HepG2 (cell line): Measurements from ENCODE around the gene ADGRG1. TPM values are rescaled to one million over a fixed set of nuclear protein-coding genes. Genes with fewer than 3 reads are reported as not detected.
A peak's percentile ranks its signal among the peaks of the same experiment; 100 is the strongest.

Experiments used
- ATF2 ChIP-seq: sonication (generic); formaldehyde crosslinking; IDR thresholded peaks from 2 replicates; pipeline ENCODE4 v1.4.0; 2020; ENCODE audit warnings: missing genetic modification reagents
- CENPT ChIP-seq: sonication (generic); formaldehyde crosslinking; IDR thresholded peaks from 2 replicates; pipeline ENCODE4 v1.8.0; 2022; ENCODE audit warnings: low read depth, mild to moderate bottlenecking, moderate library complexity, missing genetic modification reagents
- E2F2 ChIP-seq: sonication (generic); formaldehyde crosslinking; IDR thresholded peaks from 2 replicates; pipeline ENCODE4 v1.4.0; 2020; ENCODE audit warnings: missing genetic modification reagents, borderline replicate concordance
- EP300 ChIP-seq, 3 experiments: sonication (generic) in 1 of 3; formaldehyde crosslinking in 1 of 3; IDR thresholded peaks; 2 replicates each; pipeline versions ENCODE4 v1.5.1 to v1.6.1; 2011 to 2020; ENCODE audit warnings: low read depth in 2 of 3, low read length in 2 of 3, borderline replicate concordance in 1 of 3, improper control_type of control experiment in 1 of 3, mild to moderate bottlenecking in 1 of 3, missing genetic modification reagents in 1 of 3, moderate library complexity in 1 of 3
- FOXP1 ChIP-seq, 2 experiments: fragments of 450-650 bp in 1 of 2; IDR thresholded peaks; 2 replicates each; pipeline ENCODE4 v1.6.1; 2017 to 2018; ENCODE audit warnings: antibody characterized with exemption in 1 of 2
- IKZF4 ChIP-seq: sonication (generic); formaldehyde crosslinking; IDR thresholded peaks from 2 replicates; pipeline ENCODE4 v1.5.1; 2020; ENCODE audit warnings: borderline replicate concordance, mild to moderate bottlenecking, low read depth, missing genetic modification reagents; ENCODE audit errors: not compliant biosample characterization
- MYC ChIP-seq: sonication (generic); formaldehyde crosslinking; IDR thresholded peaks from 2 replicates; pipeline ENCODE4 v1.9.0; 2021; ENCODE audit warnings: missing genetic modification reagents, borderline replicate concordance
- PREB ChIP-seq: sonication (generic); formaldehyde crosslinking; IDR thresholded peaks from 2 replicates; pipeline ENCODE4 v1.4.0; 2020; ENCODE audit warnings: missing genetic modification reagents
- TBX2 ChIP-seq: sonication (generic); formaldehyde crosslinking; IDR thresholded peaks from 2 replicates; pipeline ENCODE4 v1.5.0; 2020; ENCODE audit warnings: missing genetic modification reagents, mild to moderate bottlenecking, borderline replicate concordance
- ZFYVE20 ChIP-seq: sonication (generic); formaldehyde crosslinking; IDR thresholded peaks from 2 replicates; pipeline ENCODE4 v1.8.0; 2023; ENCODE audit warnings: low read depth, mild to moderate bottlenecking, moderate library complexity, missing genetic modification reagents, borderline replicate concordance
- ZNF276 ChIP-seq: sonication (generic); formaldehyde crosslinking; IDR thresholded peaks from 2 replicates; pipeline ENCODE4 v1.4.0; 2020; ENCODE audit warnings: mild to moderate bottlenecking, low read depth, missing genetic modification reagents
- ZNF296 ChIP-seq: sonication (generic); formaldehyde crosslinking; conservative IDR thresholded peaks from 2 replicates; pipeline ENCODE4 v1.5.0; 2020; ENCODE audit warnings: mild to moderate bottlenecking, missing genetic modification reagents
- ZNF329 ChIP-seq: sonication (generic); formaldehyde crosslinking; IDR thresholded peaks from 2 replicates; pipeline ENCODE4 v1.9.0; 2021; ENCODE audit warnings: low read depth, mild to moderate bottlenecking, missing genetic modification reagents
- ZNF646 ChIP-seq: sonication (generic); formaldehyde crosslinking; IDR thresholded peaks from 2 replicates; pipeline ENCODE4 v1.9.0; 2021; ENCODE audit warnings: mild to moderate bottlenecking, missing genetic modification reagents
- ZNF782 ChIP-seq: sonication (generic); formaldehyde crosslinking; IDR thresholded peaks from 2 replicates; pipeline ENCODE4 v1.4.0; 2020; ENCODE audit warnings: missing genetic modification reagents, mild to moderate bottlenecking, borderline replicate concordance
- polyA plus RNA-seq, 8 experiments: library from polyadenylated mRNA; depleted of rRNA in 3 of 8; stranded (reverse) in 7 of 8; unstranded in 1 of 8; fragments of >200 nt; fragmentation: Illumina TruSeq in 4 of 8; extraction: Trizol in 4 of 8; gene quantifications; 2 replicates each; pipeline versions ENCODE4 v1.2.1 to v1.2.3, GENCODE V29; 2011 to 2016; ENCODE audit warnings: low read depth in 4 of 8, missing spikeins in 1 of 8, mixed read lengths in 1 of 8; ENCODE audit not compliant: insufficient read depth in 1 of 8
- total RNA-seq, 5 experiments: library from RNA; depleted of rRNA; stranded (reverse); fragments of >200 nt; fragmentation: Illumina TruSeq; extraction: Trizol; gene quantifications; 2 replicates each; pipeline ENCODE4 v1.2.3, GENCODE V29; 2016; ENCODE audit warnings: low read depth in 1 of 5

The ADGRG1 gene
- total and polyA plus RNA-seq, 2 of the 13 experiments (the other 11 are each of a cell fraction or from before 2014, with no cell fraction given): 2.7 to 5.9 TPM

GRCh38 chr16:57688487-57688986 is 60.1 kb downstream of the ADGRG1 start (continued):
- TF ChIP-seq ZNF646 (no peak), TBX2 (peak; percentile 50; the same call in 1 of the 2 replicates), ZNF782 (CRISPR knock-in tag) (no peak), PREB (CRISPR knock-in tag) (no peak), MYC (CRISPR knock-in tag) (0 out of 2 replicates have a peak, but pooled peaks have one; percentile 41), ATF2 (CRISPR knock-in tag) (no peak), ZNF329 (CRISPR knock-in tag) (no peak), ZNF276 (CRISPR knock-in tag) (no peak), ZNF296 (CRISPR knock-in tag) (0 out of 2 replicates have a peak, but pooled peaks have one; percentile 47), EP300 (IDR thresholded peaks at IDR 0.05; ENCODE audit: low read depth in 2 of 2, low read length in 2 of 2) (no peak), EP300 (CRISPR knock-in tag; IDR thresholded peaks at IDR 0.05; ENCODE audit: borderline replicate concordance) (no peak), CENPT (CRISPR knock-in tag) (no peak), ZFYVE20 (CRISPR knock-in tag) (0 out of 2 replicates have a peak, but pooled peaks have one; percentile 54), IKZF4 (CRISPR knock-in tag) (no peak), E2F2 (CRISPR knock-in tag) (no peak), FOXP1 (IDR thresholded peaks at IDR 0.05) (no peak), FOXP1 (CRISPR knock-in tag; IDR thresholded peaks at IDR 0.05) (no peak)
